HG03103 (cell line): ENCODE results near the gene PARVG.

Experiments used
- ATAC-seq: cut with Tn5 transposase; IDR thresholded peaks from one replicate; pipeline ENCODE4 v1.9.1; 2021; ENCODE audit warnings: low read depth; ENCODE audit not compliant: unreplicated experiment

PARVG gene

GRCh38 chr22:44210722-44211121 is 30.0 kb downstream of the PARVG start:
- no peak for ATAC-seq

- no peak for ATAC-seq
Measured at GRCh38 chr22:44211256-44211945, 30.7 kb downstream of the PARVG start.

GRCh38 chr22:44211946-44212930 is 31.5 kb downstream of the PARVG start:
- no peak for ATAC-seq

GRCh38 chr22:44212936-44213335 is 32.2 kb downstream of the PARVG start:
- ATAC-seq, result no peak

GRCh38 chr22:44213489-44214043 is 32.8 kb downstream of the PARVG start:
- no peak for ATAC-seq

- no peak for ATAC-seq
Measured at GRCh38 chr22:44214187-44214586, 33.5 kb downstream of the PARVG start.

- no peak for ATAC-seq
Measured at GRCh38 chr22:44214764-44215163, 34.0 kb downstream of the PARVG start.

GRCh38 chr22:44215287-44215686 is 34.6 kb downstream of the PARVG start:
- no peak for ATAC-seq

- no peak for ATAC-seq
Measured at GRCh38 chr22:44217346-44217745, 36.6 kb downstream of the PARVG start.

- no peak for ATAC-seq
Measured at GRCh38 chr22:44218071-44218470, 37.3 kb downstream of the PARVG start.

- ATAC-seq, result no peak
Measured at GRCh38 chr22:44219101-44219870, 38.6 kb downstream of the PARVG start.

- no peak for ATAC-seq
Measured at GRCh38 chr22:44220727-44221680, 40.3 kb downstream of the PARVG start.

- ATAC-seq, result no peak
Measured at GRCh38 chr22:44221710-44222475, 41.2 kb downstream of the PARVG start.

- no peak for ATAC-seq
Measured at GRCh38 chr22:44224166-44224565, 43.4 kb downstream of the PARVG start.

- no peak for ATAC-seq
Measured at GRCh38 chr22:44225091-44225689, 44.5 kb downstream of the PARVG start.

- ATAC-seq, result no peak
Measured at GRCh38 chr22:44225812-44226211, 45.1 kb downstream of the PARVG start.

- no peak for ATAC-seq
Measured at GRCh38 chr22:44229331-44229730, 48.6 kb downstream of the PARVG start.

- ATAC-seq, result no peak
Measured at GRCh38 chr22:44229809-44230208, 49.1 kb downstream of the PARVG start.
